G401 (cell line): Measurements from ENCODE around the gene MAP3K14. TPM values are rescaled to one million over a fixed set of nuclear protein-coding genes. Genes with fewer than 3 reads are reported as not detected.

ENCODE experiments used
- DNase-seq: peaks from one replicate; pipeline ENCODE4 v3.0.0-alpha.2; 2015; ENCODE audit warnings: low spot score
- in situ Hi-C: cut with HindIII; loops from 2 replicates; pipeline ENCODE4 v1.10.0; 2016; ENCODE audit warnings: low sequenced_read_pairs, mixed read lengths
- total RNA-seq: library from RNA; depleted of rRNA; stranded (reverse); fragments of >200 nt; shearing (Covaris generic); gene quantifications from 2 replicates; pipeline ENCODE4 v1.2.3, GENCODE V29; 2014

The MAP3K14 gene
- total RNA-seq, 1 experiment from 2014 or later = 17.8 TPM

GRCh38 chr17:45247429-45248131 is 69.2 kb downstream of the MAP3K14 start:
- in situ Hi-C loops = loop anchor here (5.0 kb wide), 1 partner anchor 65 kb away; no protein-coding TSS in a partner anchor
- peak; percentile 91 for DNase-seq

DNA sequence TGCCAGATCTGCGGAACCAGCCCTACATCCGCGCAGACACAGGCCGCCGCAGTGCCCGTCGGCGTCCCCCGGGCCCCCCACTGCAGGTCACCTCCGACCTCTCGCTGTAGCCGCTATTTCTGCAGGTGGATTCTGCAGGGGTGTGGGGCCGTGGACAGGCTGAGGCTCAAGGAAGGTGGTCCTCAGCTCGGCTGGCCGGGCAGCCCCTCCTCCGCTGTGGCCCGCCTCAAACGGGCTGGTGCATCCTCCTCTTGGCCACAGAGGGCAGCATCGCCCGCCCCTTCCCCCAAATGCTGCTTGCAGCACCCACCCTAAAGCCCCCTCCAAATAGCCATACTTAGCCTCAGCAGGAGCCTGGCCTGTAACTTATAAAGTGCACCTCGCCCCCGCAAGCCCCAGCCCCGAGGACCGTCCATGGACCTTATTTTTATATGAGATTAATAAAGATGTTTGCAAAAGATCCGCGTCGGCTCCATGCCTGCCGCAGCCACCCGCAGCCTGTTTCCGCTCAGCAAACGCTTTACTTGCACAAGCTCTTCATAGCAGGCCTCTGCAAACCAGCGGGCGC is 69.9 kb downstream of the MAP3K14 start:
- peak; percentile 41 for DNase-seq
- in situ Hi-C loops = loop anchor here (5.0 kb wide), 1 partner anchor 65 kb away; no protein-coding TSS in a partner anchor

GRCh38 chr17:45246338-45246737 is 70.5 kb downstream of the MAP3K14 start:
- in situ Hi-C loops = loop anchor here (5.0 kb wide), 1 partner anchor 66 kb away; no protein-coding TSS in a partner anchor
- no peak for DNase-seq

DNA sequence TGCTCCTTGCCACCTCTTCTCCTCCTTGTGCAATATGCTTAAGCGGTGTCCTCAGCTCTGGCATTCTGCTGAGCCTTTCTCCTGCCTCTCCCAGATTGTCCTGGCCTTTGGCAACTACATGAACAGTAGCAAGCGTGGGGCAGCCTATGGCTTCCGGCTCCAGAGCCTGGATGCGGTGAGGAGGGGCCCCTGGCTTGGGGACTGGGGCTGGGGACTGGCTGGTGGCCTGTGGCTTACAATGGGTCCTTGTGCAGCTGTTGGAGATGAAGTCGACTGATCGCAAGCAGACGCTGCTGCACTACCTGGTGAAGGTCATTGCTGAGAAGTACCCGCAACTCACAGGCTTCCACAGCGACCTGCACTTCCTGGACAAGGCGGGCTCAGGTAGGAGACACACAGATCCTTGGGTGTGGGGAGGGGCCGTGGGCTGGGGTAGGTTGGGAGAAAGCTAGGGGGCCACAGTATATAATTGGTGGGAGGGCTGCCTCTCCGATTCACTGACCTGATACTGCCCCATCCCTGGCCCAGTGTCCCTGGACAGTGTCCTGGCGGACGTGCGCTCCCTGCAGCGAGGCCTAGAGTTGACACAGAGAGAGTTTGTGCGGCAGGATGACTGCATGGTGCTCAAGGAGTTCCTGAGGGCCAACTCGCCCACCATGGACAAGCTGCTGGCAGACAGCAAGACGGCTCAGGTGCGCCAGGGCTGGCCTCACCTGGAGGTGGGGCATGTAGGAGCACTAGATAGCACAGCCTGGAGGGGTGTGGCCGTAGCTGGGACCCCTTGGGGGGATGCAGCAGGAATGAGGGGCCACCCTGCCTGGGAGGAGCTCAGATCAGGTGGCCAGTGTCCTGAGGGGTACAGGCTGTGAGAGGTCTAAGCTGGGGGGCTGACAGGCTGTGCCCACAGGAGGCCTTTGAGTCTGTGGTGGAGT is 71.8 kb downstream of the MAP3K14 start:
- in situ Hi-C loops = loop anchor here (5.0 kb wide), 1 partner anchor 67 kb away; no protein-coding TSS in a partner anchor
- DNase-seq = no peak

DNA sequence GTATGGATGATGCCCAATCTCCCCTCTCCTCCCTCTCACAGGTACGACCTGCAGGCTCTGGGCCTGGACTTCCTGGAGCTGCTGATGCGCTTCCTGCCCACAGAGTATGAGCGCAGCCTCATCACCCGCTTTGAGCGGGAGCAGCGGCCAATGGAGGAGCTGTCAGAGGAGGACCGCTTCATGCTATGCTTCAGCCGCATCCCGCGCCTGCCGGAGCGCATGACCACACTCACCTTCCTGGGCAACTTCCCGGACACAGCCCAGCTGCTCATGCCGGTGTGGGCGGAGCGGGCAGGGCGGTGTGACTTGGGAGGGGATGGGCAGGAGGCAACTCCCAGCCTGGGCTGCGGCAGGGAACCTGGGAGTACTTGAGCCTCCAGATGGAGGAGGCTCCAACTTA is 73.1 kb downstream of the MAP3K14 start:
- DNase-seq = no peak
- in situ Hi-C loops = no loop called here

DNA sequence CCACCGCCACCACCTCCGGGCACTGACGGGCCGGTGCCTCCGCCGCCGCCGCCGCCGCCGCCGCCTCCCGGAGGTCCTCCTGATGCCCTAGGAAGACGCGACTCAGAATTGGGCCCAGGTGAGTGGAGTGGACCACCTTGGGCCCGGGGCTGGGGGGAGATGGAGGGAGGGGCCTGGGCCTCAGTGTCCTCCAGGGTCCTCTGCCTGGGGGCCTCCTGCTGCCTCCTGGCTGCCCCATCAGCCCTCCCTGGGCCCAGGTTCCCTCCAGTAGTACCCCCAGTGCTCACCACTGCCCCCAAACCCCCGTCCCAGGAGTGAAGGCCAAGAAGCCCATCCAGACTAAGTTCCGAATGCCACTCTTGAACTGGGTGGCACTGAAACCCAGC is 74.8 kb downstream of the MAP3K14 start:
- DNase-seq = no peak
- in situ Hi-C loops = no loop called here

- in situ Hi-C loops = no loop called here
- DNase-seq = peak; percentile 85
Observed at GRCh38 chr17:45241328-45242028, 75.3 kb downstream of the MAP3K14 start.

DNA sequence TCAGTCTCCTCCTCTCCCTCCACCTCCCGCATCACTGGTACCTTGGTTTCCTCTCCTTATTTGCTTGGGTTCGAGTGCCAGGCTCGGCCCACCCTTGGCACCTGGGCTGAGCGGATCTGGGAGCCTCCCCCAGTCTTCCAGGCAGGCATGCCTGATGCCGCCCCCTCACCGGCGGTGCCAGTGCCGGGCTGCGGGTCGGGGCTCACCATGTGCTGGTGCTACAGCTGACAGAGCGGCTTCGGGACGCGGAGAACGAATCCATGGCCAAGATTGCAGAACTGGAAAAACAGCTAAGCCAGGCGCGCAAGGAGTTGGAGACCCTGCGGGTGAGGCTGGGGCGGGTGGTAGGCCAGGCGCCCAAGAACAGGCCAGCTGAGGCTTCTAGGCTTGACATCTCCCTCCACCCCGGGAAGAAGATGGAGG is 75.9 kb downstream of the MAP3K14 start:
- in situ Hi-C loops = no loop called here
- peak; percentile 42 for DNase-seq

DNA sequence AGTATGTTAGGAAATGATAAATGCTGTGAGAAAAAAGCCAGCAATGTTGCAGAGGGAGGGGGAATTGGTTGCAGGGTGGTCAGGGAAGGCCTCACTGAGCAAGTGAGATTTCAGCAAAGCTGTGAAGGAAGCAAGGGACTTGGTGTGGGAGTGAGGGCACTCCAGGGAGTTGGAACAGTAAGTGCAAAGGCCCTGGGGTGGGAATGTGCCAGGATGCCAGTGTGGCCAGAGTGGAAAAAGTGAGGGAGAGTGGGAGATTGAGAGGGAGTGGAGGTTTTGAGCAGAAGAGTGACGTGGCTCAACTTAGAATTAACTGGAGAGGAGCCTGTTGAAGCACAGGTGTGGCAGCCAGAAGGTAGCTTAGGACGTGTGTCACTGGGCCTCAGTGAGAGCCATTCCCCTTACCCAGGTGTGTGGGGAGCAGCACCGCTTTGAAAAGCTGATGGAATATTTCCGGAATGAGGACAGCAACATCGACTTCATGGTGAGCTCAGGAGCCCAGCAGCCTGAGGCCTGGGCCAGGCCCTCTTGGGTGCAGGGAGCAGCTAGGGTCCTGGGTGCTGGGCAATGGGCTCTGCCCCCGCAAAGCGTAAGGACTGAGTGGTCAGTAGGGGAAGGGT is 78.6 kb downstream of the MAP3K14 start:
- DNase-seq = no peak
- in situ Hi-C loops = no loop called here

DNA sequence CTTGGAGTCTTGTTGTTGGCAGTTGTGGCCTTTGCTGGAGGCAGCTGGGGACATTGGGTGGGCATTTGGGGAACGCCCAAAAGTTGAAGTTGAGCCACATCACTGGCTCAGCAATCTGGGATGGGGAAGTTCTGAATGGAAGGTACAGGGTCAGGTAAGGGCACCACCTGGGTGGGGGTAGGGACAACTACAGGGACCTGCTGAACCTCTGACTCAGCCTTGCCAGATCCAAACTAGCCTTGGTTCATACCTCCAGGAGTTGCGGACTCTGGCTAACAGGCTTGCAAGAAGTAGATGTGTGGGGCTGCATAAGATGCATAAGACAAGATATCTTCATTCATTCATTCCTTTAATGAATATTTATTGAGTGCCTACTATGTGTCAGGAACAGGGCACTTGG is 79.1 kb downstream of the MAP3K14 start:
- no peak for DNase-seq
- in situ Hi-C loops = no loop called here

DNA sequence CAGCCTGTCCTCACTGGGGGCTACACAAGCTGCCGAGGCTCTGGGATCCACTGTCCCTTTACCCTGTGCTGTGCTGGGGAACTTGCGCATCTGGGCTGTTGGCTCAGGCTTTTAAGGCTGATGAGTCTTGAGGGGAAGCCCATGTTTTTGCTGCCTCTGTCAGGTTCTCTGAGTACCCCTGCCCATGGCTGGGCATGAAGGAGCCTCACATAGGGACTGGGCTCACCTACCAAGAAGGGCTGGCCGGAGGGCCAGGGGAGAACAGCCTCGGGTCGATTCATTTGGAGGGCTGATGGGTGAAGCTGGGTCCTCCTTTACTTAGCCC is 80.6 kb downstream of the MAP3K14 start:
- no peak for DNase-seq

GRCh38 chr17:45235416-45236281 is 81.2 kb downstream of the MAP3K14 start:
- peak; percentile 54 for DNase-seq
- in situ Hi-C loops = no loop called here

More for the DNA sequence above, 80.6 kb downstream of the MAP3K14 start:
- in situ Hi-C loops = no loop called here

- DNase-seq = peak; percentile 45
- in situ Hi-C loops = no loop called here
Observed at GRCh38 chr17:45234641-45235415, 82.0 kb downstream of the MAP3K14 start.

- in situ Hi-C loops = no loop called here
- DNase-seq = peak; percentile 45
Observed at GRCh38 chr17:45233423-45233924, 83.3 kb downstream of the MAP3K14 start.

GRCh38 chr17:45232514-45233422 is 84.1 kb downstream of the MAP3K14 start:
- in situ Hi-C loops = no loop called here
- DNase-seq = no peak

GRCh38 chr17:45231481-45232116 is 85.2 kb downstream of the MAP3K14 start:
- no peak for DNase-seq

More at GRCh38 chr17:45231481-45232116, 85.2 kb downstream of the MAP3K14 start:
- in situ Hi-C loops = no loop called here
